HL-60 (cell line): ENCODE results near the gene NOS1AP.

Experiments
- DNase-seq, 2 experiments: peaks; one replicate each; pipeline ENCODE4 v3.0.0-alpha.2; 2010 to 2020; ENCODE audit warnings: low read depth in 1 of 2, low spot score in 1 of 2
- H3K27ac ChIP-seq: fragments of 250-450 bp; sonication (Bioruptor Pico); replicated peaks from 2 replicates; pipeline ENCODE4 v1.5.1; 2020; ENCODE audit warnings: mild to moderate bottlenecking, moderate library complexity
- H3K27me3 ChIP-seq: fragments of 250-450 bp; sonication (Bioruptor Pico); 2 replicates; pipeline ENCODE4 v1.5.1; 2021; ENCODE audit warnings: mild to moderate bottlenecking, moderate library complexity; ENCODE audit not compliant: insufficient read depth, poor library complexity, severe bottlenecking
- H3K4me3 ChIP-seq: replicated peaks from 2 replicates; pipeline ENCODE4 v1.5.1; 2011; ENCODE audit warnings: mild to moderate bottlenecking, control low read depth, low read length; ENCODE audit not compliant: insufficient read depth
- GABPA ChIP-seq: IDR thresholded peaks from 2 replicates; pipeline ENCODE4 v1.6.1; 2012; ENCODE audit warnings: low read depth
- POLR2AphosphoS5 ChIP-seq: IDR thresholded peaks from 2 replicates; pipeline ENCODE4 v1.6.1; 2012; ENCODE audit warnings: low read depth
- REST ChIP-seq: IDR thresholded peaks from 2 replicates; pipeline ENCODE4 v1.6.1; 2012; ENCODE audit warnings: low read depth; ENCODE audit not compliant: insufficient replicate concordance
- SPI1 ChIP-seq: IDR thresholded peaks from 2 replicates; pipeline ENCODE4 v1.6.1; 2012; ENCODE audit warnings: low read depth, mild to moderate bottlenecking, borderline replicate concordance
- TF ChIP-seq, protein P1 (sequence below): IDR thresholded peaks from one replicate; pipeline ENCODE4 v1.5.1; 2011; ENCODE audit warnings: low read length, control low read depth, inconsistent platforms; ENCODE audit not compliant: insufficient read depth

Gene NOS1AP

GRCh38 chr1:162207862-162208261 is 138.4 kb downstream of the NOS1AP start:
- Histone ChIP-seq H3K27ac (no peak overlapping the region), H3K27me3 (peaks cover 3% of the 10 kb centered on the region), H3K4me3 (no peak overlapping the region)
- DNase-seq = no peak
- TF ChIP-seq GABPA (no peak), REST (no peak), SPI1 (no peak), POLR2AphosphoS5 (no peak)
- TF ChIP-seq, protein P1, sequence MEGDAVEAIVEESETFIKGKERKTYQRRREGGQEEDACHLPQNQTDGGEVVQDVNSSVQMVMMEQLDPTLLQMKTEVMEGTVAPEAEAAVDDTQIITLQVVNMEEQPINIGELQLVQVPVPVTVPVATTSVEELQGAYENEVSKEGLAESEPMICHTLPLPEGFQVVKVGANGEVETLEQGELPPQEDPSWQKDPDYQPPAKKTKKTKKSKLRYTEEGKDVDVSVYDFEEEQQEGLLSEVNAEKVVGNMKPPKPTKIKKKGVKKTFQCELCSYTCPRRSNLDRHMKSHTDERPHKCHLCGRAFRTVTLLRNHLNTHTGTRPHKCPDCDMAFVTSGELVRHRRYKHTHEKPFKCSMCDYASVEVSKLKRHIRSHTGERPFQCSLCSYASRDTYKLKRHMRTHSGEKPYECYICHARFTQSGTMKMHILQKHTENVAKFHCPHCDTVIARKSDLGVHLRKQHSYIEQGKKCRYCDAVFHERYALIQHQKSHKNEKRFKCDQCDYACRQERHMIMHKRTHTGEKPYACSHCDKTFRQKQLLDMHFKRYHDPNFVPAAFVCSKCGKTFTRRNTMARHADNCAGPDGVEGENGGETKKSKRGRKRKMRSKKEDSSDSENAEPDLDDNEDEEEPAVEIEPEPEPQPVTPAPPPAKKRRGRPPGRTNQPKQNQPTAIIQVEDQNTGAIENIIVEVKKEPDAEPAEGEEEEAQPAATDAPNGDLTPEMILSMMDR = no peak

DNA sequence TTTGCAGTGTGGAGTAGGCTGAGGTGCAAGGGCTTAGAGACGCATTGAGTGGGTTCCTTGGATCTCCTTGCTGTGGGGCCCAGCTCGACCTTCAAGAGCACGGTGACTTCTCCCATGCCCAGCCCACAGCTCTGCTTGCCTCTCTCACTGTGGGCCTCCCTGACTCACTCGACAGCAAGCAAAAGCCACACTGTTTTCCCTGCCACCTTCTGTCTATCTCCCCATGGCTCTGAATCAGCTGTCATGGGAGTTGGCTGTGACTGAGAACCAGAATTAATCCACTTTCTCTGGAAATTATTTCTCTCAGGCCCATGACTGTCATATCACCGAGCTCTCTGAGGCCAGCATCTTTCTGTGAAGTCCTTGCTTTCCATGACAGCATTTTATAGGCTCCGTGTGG is 140.7 kb downstream of the NOS1AP start:
- Histone ChIP-seq H3K27ac (no peak overlapping the region), H3K27me3 (peaks cover 3% of the 10 kb centered on the region), H3K4me3 (no peak overlapping the region)
- TF ChIP-seq, protein P1 = no peak
- TF ChIP-seq SPI1 = no peak
- TF ChIP-seq GABPA = no peak
- DNase-seq = no peak

DNA sequence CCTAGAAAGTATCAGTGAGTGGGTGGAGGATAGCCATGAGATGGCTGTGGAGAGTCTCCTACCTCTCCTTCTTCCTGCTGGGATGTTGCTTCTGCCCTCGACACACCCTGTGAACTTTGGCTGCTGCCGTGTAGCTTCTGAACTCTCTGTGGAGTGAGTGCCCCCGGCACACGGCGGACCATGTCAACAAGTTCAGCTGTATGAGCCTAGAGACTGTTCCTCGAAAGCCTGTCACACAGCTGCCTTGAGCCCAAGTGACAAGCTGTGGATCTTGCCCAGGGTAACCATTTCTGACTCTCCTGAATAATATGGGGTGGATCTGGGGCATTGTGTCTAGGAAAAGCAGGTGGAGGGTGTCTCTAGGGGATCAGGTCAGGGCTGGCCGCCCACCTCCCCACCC is 143.2 kb downstream of the NOS1AP start:
- H3K4me3 ChIP-seq = no peak overlapping the region
- H3K27me3 ChIP-seq = no peaks in the 10 kb centered on the region
- DNase-seq = no peak
- no peak overlapping the region for H3K27ac ChIP-seq
- TF ChIP-seq, protein P1 = no peak

DNA sequence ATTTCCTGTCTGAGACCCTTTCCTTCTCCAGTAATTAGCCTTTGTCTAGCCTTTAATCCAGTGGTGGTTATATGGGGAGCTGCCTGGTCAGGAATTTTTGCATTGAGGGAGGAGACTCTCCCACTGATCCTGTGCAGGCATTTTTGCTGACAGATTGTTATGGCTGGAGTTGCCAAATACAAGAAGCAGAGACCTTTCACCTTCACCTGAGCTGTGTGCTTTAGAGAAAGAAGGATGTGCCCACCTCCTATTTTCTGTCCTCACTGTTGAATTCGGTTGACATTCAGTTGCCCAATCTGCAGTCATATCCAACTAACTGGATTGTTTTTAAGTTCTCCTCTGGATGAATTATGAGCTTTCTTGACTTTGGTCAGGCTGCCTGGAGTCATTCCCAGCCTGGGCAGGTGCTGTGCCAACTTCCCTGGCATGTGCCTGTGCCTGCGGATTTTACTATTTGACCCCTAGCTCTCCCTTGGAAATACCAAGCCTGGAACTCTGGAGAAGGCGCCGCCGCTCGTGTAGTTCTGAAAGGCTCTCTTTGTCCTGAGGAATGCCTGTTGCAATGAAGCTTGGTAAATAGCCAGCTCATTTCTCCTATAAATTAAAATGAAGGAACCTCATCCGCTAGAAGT is 143.9 kb downstream of the NOS1AP start:
- Histone ChIP-seq H3K27me3 (no peaks in the 10 kb centered on the region), H3K27ac (no peak overlapping the region), H3K4me3 (no peak overlapping the region)
- TF ChIP-seq SPI1 (no peak), POLR2AphosphoS5 (no peak), GABPA (no peak), REST (no peak)
- TF ChIP-seq, protein P1 = no peak
- DNase-seq = no peak
